Measurements from ENCODE around the gene CENPX. TPM values are rescaled to one million over a fixed set of nuclear protein-coding genes. Genes with fewer than 3 reads are reported as not detected.
A peak's percentile ranks its signal among the peaks of the same experiment; 100 is the strongest.

The CENPX gene
- total and polyA plus RNA-seq, 2 of the 13 experiments (the other 11 are each of a cell fraction or from before 2014, with no cell fraction given), result 92.7 to 170 TPM

DNA sequence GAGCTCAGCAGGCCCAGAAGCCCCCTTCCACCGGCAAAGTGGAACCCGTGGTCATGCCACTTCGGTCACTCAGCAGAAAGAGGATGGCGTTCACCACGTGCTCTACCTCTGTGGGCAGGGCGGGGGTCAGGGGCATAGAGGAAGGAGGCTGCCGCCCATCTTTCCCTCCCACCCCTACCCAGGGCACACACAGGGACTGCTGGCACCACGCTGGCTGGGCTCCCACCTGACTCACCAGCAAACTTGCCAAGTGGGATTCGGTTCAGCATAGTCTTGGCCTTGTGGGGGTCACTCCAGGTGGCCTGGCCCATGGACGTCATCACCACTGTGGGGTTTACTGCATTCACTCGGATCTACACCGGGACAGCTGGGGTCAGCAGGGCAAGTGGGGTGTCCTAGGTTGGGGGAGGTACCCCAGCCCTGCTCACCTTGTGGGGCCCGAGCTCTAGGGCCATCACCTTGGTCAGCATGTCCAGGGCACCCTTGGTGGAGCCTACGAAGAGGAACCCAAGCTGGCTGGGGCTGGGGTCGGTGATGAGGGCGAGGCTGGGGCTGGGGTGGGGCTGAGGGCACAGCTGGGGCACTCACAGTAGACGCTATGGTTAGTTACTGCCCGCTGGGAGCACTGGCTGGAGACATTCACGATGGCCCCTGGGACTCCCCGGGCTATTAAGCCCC, 13.4 kb upstream of the CENPX start (continued):
- TF ChIP-seq ZNF784 (CRISPR knock-in tag; IDR thresholded peaks at IDR 0.05; ENCODE audit: borderline replicate concordance) (no peak), SP2 (CRISPR knock-in tag; IDR thresholded peaks at IDR 0.05) (0 out of 2 replicates have a peak, but pooled peaks have one; percentile 27), ATRX (CRISPR knock-in tag; IDR thresholded peaks at IDR 0.05; ENCODE audit: borderline replicate concordance) (no peak), STAG1 (CRISPR knock-in tag; IDR thresholded peaks at IDR 0.05) (no peak), ZNF225 (CRISPR knock-in tag; IDR thresholded peaks at IDR 0.05) (0 out of 2 replicates have a peak, but pooled peaks have one; percentile 32), ZNF746 (CRISPR knock-in tag; IDR thresholded peaks at IDR 0.05) (no peak), TEAD3 (CRISPR knock-in tag; optimal IDR thresholded peaks at IDR 0.05; ENCODE audit: borderline replicate concordance) (no peak), ZNF75D (CRISPR knock-in tag; IDR thresholded peaks at IDR 0.05; ENCODE audit: borderline replicate concordance) (no peak), ZC3H13 (CRISPR knock-in tag; IDR thresholded peaks at IDR 0.05) (peak; percentile 43; the same call in 1 of the 2 replicates), ZNF143 (CRISPR knock-in tag; IDR thresholded peaks at IDR 0.05) (peak; percentile 8; the same call in 1 of the 2 replicates), MTA1 (CRISPR knock-in tag; IDR thresholded peaks at IDR 0.05; ENCODE audit: borderline replicate concordance) (peak; percentile 44; the same call in 1 of the 2 replicates), ZHX2 (IDR thresholded peaks at IDR 0.05; ENCODE audit: low read depth) (no peak), ZHX2 (CRISPR knock-in tag; IDR thresholded peaks at IDR 0.05; ENCODE audit: borderline replicate concordance) (no peak), FOXJ3 (CRISPR knock-in tag; IDR thresholded peaks at IDR 0.05; ENCODE audit: borderline replicate concordance) (no peak), HOXA3 (CRISPR knock-in tag; IDR thresholded peaks at IDR 0.05) (no peak), AGO2 (optimal IDR thresholded peaks at IDR 0.05; ENCODE audit: low read depth, low read length) (peak; percentile 82), ZNF510 (CRISPR knock-in tag; IDR thresholded peaks at IDR 0.05; ENCODE audit: low read depth) (no peak)
- TF ChIP-seq, protein P1, sequence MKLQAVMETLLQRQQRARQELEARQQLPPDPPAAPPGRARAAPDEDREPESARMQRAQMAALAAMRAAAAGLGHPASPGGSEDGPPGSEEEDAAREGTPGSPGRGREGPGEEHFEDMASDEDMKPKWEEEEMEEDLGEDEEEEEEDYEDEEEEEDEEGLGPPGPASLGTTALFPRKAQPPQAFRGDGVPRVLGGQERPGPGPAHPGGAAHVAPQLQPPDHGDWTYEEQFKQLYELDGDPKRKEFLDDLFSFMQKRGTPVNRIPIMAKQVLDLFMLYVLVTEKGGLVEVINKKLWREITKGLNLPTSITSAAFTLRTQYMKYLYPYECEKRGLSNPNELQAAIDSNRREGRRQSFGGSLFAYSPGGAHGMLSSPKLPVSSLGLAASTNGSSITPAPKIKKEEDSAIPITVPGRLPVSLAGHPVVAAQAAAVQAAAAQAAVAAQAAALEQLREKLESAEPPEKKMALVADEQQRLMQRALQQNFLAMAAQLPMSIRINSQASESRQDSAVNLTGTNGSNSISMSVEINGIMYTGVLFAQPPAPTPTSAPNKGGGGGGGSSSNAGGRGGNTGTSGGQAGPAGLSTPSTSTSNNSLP (IDR thresholded peaks at IDR 0.05; ENCODE audit: low read depth, low read length), result no peak

All from HepG2 (cell line).